Neural cell (in vitro differentiated cells): ENCODE results near the gene PPARG.

ENCODE experiments used
- EP300 ChIP-seq: fragments of 450-650 bp; conservative IDR thresholded peaks from 2 replicates; pipeline ENCODE4 v1.6.1; 2014; ENCODE audit warnings: antibody characterized with exemption, mild to moderate bottlenecking, moderate library complexity; ENCODE audit not compliant: poor library complexity, severe bottlenecking
- POLR2AphosphoS5 ChIP-seq: IDR thresholded peaks from 2 replicates; pipeline ENCODE4 v1.6.1; 2012
- TF ChIP-seq, protein P1 (sequence below): fragments of 450-650 bp; IDR thresholded peaks from 2 replicates; pipeline ENCODE4 v1.5.1; 2014; ENCODE audit warnings: antibody characterized with exemption, mild to moderate bottlenecking, moderate library complexity; ENCODE audit not compliant: poor library complexity, severe bottlenecking

DNA sequence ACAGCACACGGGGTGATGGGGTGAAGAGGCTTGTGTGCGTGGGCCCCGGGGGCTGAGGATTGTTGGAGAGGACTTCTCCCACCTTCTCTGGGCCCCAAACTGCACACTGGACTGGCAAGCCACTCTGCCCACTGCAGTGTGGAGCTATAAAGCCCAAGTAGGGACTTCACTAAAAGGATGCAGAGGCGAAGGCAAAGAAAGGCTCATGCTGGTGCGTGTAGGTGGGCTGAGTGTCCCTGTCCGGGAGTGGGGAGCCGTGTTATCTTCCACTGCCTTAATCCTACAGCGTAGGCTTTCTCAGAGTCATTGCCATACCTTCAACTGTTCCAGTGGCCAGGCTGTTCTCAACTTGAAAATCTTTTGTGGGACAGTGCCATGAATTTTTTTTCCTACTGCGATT, 3.9 kb downstream of the PPARG start:
- TF ChIP-seq POLR2AphosphoS5, result no peak
- TF ChIP-seq, protein P1, sequence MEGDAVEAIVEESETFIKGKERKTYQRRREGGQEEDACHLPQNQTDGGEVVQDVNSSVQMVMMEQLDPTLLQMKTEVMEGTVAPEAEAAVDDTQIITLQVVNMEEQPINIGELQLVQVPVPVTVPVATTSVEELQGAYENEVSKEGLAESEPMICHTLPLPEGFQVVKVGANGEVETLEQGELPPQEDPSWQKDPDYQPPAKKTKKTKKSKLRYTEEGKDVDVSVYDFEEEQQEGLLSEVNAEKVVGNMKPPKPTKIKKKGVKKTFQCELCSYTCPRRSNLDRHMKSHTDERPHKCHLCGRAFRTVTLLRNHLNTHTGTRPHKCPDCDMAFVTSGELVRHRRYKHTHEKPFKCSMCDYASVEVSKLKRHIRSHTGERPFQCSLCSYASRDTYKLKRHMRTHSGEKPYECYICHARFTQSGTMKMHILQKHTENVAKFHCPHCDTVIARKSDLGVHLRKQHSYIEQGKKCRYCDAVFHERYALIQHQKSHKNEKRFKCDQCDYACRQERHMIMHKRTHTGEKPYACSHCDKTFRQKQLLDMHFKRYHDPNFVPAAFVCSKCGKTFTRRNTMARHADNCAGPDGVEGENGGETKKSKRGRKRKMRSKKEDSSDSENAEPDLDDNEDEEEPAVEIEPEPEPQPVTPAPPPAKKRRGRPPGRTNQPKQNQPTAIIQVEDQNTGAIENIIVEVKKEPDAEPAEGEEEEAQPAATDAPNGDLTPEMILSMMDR, result no peak
- no peak for TF ChIP-seq EP300
